ENCODE measurements around the gene STARD10.

Gene STARD10

DNA sequence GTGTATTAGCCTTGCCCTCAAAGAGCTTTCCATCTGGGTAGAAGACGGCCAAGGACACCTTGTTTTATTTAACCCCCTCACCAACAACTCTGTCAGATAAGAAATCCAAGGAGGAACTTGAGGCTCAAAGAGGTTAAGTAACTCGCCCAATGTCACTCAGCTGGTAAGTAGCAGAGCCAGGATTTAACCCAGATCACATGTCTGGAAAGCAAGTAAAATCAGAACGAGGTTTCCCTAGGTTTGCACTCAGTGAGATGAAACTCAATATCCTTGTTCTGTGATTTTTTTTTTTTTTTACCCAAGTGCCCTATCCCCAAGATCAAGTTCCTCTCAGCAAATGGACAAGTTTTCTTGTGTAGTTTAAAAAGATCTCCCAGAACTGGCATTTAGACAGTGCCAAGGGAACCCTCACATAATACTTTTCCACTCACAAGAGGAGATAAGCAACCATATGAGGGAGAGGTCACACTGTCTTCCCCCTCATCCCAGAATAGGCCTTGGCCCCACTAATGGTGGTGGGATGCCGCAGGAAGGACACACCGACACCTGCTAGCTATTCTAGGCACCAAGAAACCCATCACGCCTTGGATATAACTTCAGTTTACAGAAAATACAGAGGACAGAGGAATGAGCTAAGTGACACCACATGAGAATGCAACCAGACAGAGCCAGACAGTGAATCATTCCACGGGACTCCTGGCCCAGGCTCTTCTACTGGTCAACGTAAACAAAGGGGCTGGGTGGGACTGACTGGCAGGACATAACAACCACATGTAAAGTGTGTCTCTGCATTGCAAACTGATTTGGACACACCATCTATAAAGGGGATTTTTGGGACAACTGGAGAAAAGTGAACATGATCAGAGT is 33.1 kb downstream of the STARD10 start:
- no peak overlapping the region for H3K4me3 ChIP-seq (ENCODE audit: low read depth, low read length)

DNA sequence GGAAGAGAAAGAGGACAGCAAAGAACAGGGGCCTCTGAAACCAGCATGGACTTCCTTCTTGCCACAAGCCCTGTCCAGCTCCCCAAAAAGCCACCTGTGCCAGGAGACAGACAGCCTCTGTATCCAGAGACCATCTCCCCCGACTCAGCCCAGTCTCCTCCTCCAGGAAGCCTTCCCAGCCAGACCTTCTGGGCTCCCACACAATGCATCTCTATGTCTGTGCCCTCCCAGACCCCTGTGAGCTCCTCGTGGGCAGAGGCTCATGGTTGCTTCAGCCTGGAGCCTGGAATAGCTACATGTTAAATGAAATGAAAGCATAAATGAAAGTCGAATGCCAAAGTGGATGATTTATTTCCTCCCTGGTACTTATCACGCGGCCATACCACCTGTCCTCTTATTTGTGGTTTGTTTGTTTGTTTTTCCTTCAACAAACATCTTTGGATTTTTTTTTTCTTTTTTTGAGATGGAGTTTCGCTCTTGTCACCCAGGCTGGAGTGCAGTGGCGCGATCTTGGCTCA is 34.3 kb downstream of the STARD10 start:
- TF ChIP-seq, protein P1, sequence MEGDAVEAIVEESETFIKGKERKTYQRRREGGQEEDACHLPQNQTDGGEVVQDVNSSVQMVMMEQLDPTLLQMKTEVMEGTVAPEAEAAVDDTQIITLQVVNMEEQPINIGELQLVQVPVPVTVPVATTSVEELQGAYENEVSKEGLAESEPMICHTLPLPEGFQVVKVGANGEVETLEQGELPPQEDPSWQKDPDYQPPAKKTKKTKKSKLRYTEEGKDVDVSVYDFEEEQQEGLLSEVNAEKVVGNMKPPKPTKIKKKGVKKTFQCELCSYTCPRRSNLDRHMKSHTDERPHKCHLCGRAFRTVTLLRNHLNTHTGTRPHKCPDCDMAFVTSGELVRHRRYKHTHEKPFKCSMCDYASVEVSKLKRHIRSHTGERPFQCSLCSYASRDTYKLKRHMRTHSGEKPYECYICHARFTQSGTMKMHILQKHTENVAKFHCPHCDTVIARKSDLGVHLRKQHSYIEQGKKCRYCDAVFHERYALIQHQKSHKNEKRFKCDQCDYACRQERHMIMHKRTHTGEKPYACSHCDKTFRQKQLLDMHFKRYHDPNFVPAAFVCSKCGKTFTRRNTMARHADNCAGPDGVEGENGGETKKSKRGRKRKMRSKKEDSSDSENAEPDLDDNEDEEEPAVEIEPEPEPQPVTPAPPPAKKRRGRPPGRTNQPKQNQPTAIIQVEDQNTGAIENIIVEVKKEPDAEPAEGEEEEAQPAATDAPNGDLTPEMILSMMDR (IDR thresholded peaks at IDR 0.05; ENCODE audit: control insufficient read depth, extremely low read depth, insufficient read depth), result no peak
- DNase-seq (ENCODE audit: low read depth), result no peak
- H3K4me3 ChIP-seq (ENCODE audit: low read depth, low read length), result no peak overlapping the region

More for the DNA sequence above, 33.1 kb downstream of the STARD10 start:
- no peak for DNase-seq (ENCODE audit: low read depth)
- TF ChIP-seq, protein P1 (IDR thresholded peaks at IDR 0.05; ENCODE audit: control insufficient read depth, extremely low read depth, insufficient read depth), result no peak

DNA sequence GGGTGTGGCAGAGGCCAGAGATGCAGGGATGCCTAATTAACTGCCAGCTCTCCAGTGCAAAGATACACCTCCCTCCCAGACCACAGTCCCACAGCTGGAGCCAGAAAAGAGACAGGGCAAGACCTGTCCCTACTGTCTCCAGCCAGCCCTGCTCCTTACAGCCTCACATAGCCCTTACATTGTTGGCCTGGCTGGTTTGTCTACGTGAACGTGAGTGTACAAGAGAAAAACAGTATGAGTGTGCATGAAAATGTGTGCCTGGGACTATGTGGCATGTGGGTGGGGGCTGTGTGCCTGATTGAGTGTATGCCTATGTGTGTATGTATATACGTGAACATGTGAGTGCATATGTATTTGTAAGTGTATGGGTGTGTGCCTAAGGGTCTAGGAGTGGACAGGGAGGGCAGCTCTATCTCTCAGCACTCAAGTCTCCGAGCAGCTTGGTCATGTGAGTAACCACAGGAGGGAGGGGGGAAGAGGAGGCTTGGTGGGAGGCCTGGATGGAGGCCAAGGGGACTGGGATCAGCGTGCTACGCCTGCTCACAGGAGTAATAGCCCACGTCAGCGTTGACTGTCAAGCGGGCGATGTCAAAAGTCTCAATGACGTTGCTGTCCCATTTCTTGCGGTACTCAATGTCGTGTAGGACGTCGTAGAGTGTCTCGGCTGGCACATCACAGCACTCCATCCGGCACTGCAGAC is 35.0 kb downstream of the STARD10 start:
- DNase-seq (ENCODE audit: low read depth), result no peak
- TF ChIP-seq, protein P1 (IDR thresholded peaks at IDR 0.05; ENCODE audit: control insufficient read depth, extremely low read depth, insufficient read depth), result no peak

DNA sequence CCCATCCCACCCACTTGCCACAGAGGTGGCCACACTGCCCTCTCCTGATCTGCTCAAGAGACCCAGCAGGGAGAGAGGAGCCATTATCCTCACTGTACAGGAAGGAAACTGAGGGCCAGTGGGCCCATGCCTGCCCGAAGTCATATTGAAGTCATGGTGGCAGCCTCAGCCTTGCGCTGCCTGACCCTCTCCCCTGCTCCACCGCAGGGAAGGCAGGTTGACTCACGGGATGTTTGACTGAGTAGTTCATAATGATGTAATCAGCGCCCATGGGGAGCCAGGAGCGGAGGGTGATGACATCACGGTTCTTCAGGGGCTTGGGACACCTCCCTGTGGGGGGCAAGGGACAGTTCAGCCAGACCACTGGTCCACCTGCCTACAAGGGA is 35.5 kb downstream of the STARD10 start:
- H3K4me3 ChIP-seq (ENCODE audit: low read depth, low read length), result no peak overlapping the region
- no peak for DNase-seq (ENCODE audit: low read depth)

More for the DNA sequence above, 35.0 kb downstream of the STARD10 start:
- H3K4me3 ChIP-seq (ENCODE audit: low read depth, low read length), result no peak overlapping the region

DNA sequence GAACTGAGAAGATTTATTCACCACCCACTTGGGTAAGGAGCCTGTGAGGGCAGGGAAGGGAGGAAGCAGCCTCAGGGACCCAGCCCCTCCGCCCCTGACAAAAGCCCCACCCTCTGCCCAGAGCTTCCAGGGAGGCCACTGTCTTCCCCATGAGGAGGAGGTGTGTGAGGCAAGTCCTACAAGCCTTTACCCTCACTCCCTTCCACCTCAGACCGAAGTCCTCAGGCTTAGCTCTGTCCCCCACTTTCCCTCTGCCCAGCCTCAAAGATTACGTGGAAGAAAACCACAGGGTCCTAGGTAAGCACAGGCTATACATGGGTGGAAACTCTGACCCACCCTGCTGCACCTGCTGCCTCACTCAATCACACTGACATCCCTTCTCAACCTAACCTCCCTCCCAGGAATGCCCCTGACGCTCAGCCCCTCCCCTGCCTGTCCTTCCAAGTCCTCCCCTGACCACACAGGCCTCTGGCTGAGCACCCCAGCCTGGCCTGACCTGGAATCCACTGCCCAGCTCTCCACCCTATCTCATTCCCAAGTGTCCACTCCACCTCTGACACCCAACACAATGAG is 38.0 kb downstream of the STARD10 start:
- TF ChIP-seq, protein P1 (IDR thresholded peaks at IDR 0.05; ENCODE audit: control insufficient read depth, extremely low read depth, insufficient read depth), result no peak
- DNase-seq (ENCODE audit: low read depth), result no peak
- no peak overlapping the region for H3K4me3 ChIP-seq (ENCODE audit: low read depth, low read length)

More for the DNA sequence above, 35.5 kb downstream of the STARD10 start:
- TF ChIP-seq, protein P1 (IDR thresholded peaks at IDR 0.05; ENCODE audit: control insufficient read depth, extremely low read depth, insufficient read depth), result no peak

DNA sequence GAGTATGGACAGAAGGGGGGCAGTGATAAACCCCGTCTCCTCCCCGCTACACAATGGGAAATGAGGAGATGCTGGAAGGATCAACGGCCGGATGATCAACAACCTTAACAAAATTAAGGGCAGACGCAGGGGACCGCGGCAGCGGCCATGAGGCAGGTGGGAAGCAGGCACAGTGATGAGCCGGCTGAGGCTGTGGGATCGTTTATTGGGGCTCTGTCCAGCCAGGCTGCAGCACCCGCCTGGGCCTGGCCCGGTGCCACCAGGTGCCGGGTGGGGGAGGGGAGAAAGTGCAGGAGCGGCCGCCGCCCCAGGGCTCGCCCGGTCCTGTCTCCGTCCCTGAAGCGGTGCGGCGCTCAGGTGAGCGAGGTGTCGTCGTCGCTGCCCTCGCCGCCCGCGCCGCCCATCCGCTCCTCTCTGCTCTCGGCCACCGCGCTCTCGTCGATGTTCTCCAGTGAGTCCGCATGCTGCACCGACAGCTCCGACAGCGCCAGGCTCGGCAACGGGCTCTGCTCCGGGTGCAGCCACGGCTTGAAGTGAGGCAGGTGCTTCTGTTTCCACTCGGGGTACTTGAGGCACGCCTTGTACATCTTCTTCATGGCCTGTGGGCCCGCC is 39.2 kb downstream of the STARD10 start:
- H3K4me3 ChIP-seq (ENCODE audit: low read depth, low read length), result no peak overlapping the region
- TF ChIP-seq, protein P1 (IDR thresholded peaks at IDR 0.05; ENCODE audit: control insufficient read depth, extremely low read depth, insufficient read depth), result no peak
- no peak for DNase-seq (ENCODE audit: low read depth)

All from LNCaP clone FGC (cell line).